Astrocyte (in vitro differentiated cells and primary cell): ENCODE measurements around the gene GLRX5.
"Not testable (repeated sequence)": the region's sequence is repeated elsewhere in the genome, so short reads cannot be mapped to it uniquely, and the experiment has no call there.

Source experiments
- CTCF ChIP-seq: IDR thresholded peaks from 2 replicates; pipeline ENCODE4 v1.5.1; 2011; ENCODE audit warnings: low read depth, mild to moderate bottlenecking, inconsistent platforms, low read length, moderate library complexity; ENCODE audit not compliant: insufficient read depth
- EZH2 ChIP-seq: IDR thresholded peaks from 2 replicates; pipeline ENCODE4 v1.6.1; 2012; ENCODE audit warnings: mild to moderate bottlenecking, low read length, inconsistent platforms; ENCODE audit not compliant: insufficient read depth

GRCh38 chr14:95591182-95591581, 56.3 kb downstream of the GLRX5 start:
- TF ChIP-seq CTCF, EZH2: not testable (repeated sequence)
